T-helper 1 cell treated with Interleukin-12 subunit alpha and Interleukin-12 subunit beta and Interleukin-4 antibody, amounts not matched to agents 30 μg/mL and 1 μg/mL, for 36 hours (primary cell): Measurements from ENCODE around the gene GLS.

Experiments
- H3K27ac Mint-ChIP-seq: one replicate; pipeline ENCODE4 v1.8.0; 2021; ENCODE audit warnings: mild to moderate bottlenecking, mixed read lengths
- H3K27me3 Mint-ChIP-seq: one replicate; pipeline ENCODE4 v1.8.0; 2021; ENCODE audit warnings: low read depth, mixed read lengths
- H3K36me3 Mint-ChIP-seq: one replicate; pipeline ENCODE4 v1.8.0; 2021; ENCODE audit warnings: low read depth, mixed read lengths
- H3K4me1 Mint-ChIP-seq: one replicate; pipeline ENCODE4 v1.8.0; 2021; ENCODE audit warnings: low read depth, mixed read lengths
- H3K4me3 Mint-ChIP-seq: one replicate; pipeline ENCODE4 v1.8.0; 2021; ENCODE audit warnings: mild to moderate bottlenecking, moderate library complexity, mixed read lengths
- H3K9me3 Mint-ChIP-seq: one replicate; pipeline ENCODE4 v1.8.0; 2021; ENCODE audit warnings: mixed read lengths

Gene GLS

DNA sequence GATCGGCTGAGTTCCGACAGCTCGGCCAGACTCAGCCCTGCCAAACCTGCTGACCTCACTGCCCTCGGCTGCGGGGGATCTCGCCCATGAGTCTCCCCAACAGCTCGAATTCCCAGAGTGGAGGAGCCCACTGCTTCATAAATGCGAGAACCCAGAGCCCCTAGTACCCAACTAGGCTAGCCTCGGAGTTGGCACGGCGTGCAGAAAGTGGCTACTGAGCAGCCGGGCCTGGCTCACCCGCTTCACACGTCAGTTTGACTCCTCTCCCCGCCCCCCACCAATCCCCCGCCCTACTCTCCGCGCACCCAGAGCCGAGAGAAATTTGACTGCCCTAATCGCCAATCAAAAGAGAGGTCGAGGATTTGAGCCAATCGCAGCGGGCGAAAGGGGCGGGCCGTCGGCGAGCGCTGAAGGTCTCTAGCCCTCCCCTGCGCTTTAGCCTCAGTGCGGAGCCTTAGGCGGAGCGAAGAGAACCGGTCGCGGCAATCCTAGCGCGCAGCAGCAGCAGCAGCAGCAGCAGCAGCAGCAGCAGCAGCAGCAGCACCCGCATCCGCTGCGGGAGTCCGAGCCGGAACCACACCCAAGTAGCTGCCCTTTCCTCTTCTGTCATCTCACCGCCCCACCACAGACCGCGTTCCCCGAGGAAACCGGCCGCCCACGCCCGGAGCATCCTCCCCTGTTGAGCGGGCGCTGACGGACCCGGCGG lies at the start of gene GLS:
GLS (plus strand) TSS at position 444 of the 706 bp plus-strand sequence. CDS start 264 bp downstream, outside the sequence.
- H3K36me3 Mint-ChIP-seq = peaks cover 18% of the 10 kb centered on the region
- no peaks in the 10 kb centered on the region for H3K9me3 Mint-ChIP-seq
- H3K4me3 Mint-ChIP-seq = peak within 1 kb of the TSS; percentile 93
- H3K4me1 Mint-ChIP-seq = peaks cover 28% of the 10 kb centered on the region
- no peaks in the 10 kb centered on the region for H3K27me3 Mint-ChIP-seq
- H3K27ac Mint-ChIP-seq = peak within 1 kb of the TSS; percentile 97

DNA sequence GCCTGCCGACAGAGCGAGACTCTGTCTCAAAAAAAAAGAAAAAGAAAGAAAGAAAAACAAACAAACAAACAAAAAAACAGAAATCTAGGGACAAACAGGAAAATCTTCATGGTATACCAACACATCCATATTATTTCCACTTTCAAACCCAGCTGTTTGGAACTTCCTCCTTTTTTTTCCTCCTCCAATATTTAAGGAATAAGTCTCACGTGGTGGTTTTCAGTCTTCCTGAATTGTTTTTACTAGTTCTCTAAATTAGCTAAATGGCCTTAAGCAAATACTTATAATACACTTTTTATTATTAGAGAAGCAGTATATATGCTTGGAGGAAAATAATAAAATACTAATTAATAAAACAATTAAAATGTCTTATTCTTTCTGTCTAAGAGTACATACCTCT lies 48.7 kb upstream of the GLS start:
- no peak overlapping the region for H3K27ac Mint-ChIP-seq
- no peak overlapping the region for H3K4me3 Mint-ChIP-seq
- no peaks in the 10 kb centered on the region for H3K36me3 Mint-ChIP-seq
- peaks cover 5% of the 10 kb centered on the region for H3K9me3 Mint-ChIP-seq
- peaks cover 17% of the 10 kb centered on the region for H3K27me3 Mint-ChIP-seq
- H3K4me1 Mint-ChIP-seq = no peaks in the 10 kb centered on the region

DNA sequence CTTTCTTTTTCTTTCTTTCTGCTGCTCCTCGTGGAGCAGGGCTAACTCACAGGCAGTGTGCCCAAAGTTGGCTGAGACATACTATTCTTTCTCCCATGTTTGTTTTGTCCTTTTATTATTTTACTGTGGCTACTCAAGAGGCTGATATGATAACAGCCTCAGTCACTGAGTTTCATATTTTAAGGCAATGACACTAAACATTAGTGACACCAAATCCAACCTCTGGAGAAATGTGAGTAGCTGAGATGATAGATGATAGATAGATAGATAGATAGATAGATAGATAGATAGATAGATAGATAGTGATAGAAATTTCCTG lies 45.8 kb upstream of the GLS start:
- H3K4me1 Mint-ChIP-seq = no peaks in the 10 kb centered on the region
- H3K9me3 Mint-ChIP-seq = no peaks in the 10 kb centered on the region
- peaks cover 2% of the 10 kb centered on the region for H3K36me3 Mint-ChIP-seq
- H3K27ac Mint-ChIP-seq = no peak overlapping the region
- H3K27me3 Mint-ChIP-seq = peaks cover 14% of the 10 kb centered on the region
- no peak overlapping the region for H3K4me3 Mint-ChIP-seq

DNA sequence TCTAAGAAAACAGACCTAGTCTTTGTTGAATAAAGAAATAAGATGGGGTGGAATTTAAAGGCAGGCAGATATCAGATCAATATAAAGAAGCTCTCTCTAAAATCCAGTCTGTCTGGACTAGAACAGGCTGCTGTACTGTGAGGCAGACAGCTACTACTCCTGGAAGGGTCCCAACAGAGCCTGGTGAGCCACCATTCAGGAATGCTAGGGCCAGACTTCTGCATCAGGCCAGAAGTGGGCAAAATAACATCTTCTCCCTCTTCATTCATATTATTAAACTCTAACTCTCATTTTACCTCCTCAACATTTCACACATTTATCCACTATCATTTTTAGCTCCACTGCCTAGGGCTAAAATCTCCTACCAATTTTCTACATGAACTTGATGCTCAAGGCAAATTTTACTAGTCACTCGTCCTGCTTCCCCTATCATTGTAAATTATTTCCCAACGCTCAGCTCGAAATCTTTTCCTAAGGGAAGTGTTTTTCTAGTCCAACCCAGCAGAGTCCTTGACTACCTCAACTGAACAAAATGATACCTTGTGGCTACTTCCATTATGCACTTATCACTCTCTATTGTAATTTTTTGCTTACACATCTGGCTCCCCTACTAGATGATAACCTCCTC lies 45.2 kb upstream of the GLS start:
- no peaks in the 10 kb centered on the region for H3K9me3 Mint-ChIP-seq
- H3K27ac Mint-ChIP-seq = no peak overlapping the region
- H3K36me3 Mint-ChIP-seq = peaks cover 2% of the 10 kb centered on the region
- H3K4me1 Mint-ChIP-seq = no peaks in the 10 kb centered on the region
- no peak overlapping the region for H3K4me3 Mint-ChIP-seq
- H3K27me3 Mint-ChIP-seq = peaks cover 14% of the 10 kb centered on the region

DNA sequence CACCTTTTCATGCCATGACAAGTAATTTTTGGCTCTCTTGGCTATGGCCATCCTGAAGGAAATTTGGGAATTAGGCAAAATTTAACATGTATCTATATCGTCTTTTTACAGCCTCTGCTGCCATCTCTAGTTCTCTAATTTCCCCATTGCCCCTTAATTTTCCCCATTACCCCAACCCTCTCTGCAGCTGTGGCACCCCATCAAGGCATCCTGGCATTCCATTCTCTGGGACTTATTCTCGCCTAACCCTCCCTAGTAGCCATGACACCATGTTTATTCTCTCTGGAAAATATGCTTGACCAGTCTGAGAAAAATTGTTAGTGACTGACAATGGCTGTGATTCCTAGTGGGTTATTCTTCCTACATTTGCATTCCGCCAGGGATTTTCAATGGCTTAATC lies 43.9 kb upstream of the GLS start:
- no peaks in the 10 kb centered on the region for H3K9me3 Mint-ChIP-seq
- H3K36me3 Mint-ChIP-seq = peaks cover 2% of the 10 kb centered on the region
- H3K4me3 Mint-ChIP-seq = no peak overlapping the region
- H3K27me3 Mint-ChIP-seq = peaks cover 14% of the 10 kb centered on the region
- H3K4me1 Mint-ChIP-seq = no peaks in the 10 kb centered on the region
- H3K27ac Mint-ChIP-seq = no peak overlapping the region

DNA sequence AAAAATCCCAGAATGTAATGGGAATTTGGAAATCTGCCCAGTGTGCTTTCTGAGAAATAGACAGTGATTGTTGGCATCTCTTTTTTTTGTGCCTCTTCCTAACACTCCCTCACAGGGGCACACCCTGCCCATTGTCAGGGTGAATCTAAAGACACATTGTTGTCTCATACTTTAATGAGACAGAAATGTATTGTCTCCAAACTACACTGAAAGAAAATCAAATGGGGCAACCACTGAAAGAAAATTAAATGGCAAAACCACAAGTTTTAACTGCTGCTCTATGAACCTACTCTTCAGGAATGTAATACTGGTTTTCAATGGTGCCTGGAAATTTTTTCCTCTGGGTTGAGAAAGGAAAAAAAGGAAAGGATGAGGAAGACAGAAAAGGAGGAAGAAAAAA lies 43.2 kb upstream of the GLS start:
- Mint-ChIP-seq H3K36me3 (peaks cover 3% of the 10 kb centered on the region), H3K27me3 (peaks cover 14% of the 10 kb centered on the region), H3K4me1 (no peaks in the 10 kb centered on the region), H3K4me3 (no peak overlapping the region), H3K27ac (no peak overlapping the region), H3K9me3 (no peaks in the 10 kb centered on the region)

DNA sequence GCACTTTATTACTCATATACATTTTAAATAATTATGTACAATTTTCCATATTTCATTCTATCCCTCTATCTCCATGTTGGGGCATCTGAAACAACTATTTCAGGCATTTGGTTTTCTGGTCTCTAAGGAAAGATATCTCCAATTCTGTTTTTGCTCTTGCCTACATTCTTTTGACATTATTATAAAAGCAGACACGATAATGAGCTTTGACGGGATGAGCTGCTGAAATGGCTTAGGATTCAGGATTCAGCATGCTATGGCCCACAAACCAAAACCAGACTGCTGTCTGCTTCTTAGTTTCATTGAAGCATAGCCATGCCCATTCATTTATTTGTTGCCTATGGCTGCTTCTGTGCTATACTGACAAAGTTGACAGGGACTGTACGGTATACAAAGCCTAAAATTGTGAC lies 42.7 kb upstream of the GLS start:
- Mint-ChIP-seq H3K4me3 (no peak overlapping the region), H3K4me1 (no peaks in the 10 kb centered on the region), H3K27me3 (peaks cover 14% of the 10 kb centered on the region), H3K36me3 (peaks cover 4% of the 10 kb centered on the region), H3K9me3 (no peaks in the 10 kb centered on the region), H3K27ac (no peak overlapping the region)

DNA sequence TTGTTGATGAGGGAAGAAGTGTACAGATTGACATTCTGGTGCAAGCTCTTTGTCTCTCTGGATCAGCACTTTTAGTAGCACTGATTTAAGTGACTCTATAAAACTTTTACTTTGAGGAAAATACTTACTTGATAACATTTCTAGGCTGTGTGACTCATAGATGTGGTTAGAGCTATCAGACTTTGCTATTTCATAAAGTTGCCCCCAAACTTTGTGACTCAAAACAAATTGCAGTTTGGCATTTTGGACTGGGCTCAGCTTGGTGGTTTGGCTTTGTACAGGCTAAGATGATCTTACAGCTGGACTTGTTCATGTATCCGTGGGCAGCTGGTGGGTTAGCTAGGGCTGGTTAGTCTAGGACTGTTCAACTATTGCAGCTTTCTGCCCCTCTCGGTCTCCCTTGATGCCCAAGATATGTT lies 42.1 kb upstream of the GLS start:
- Mint-ChIP-seq H3K9me3 (no peaks in the 10 kb centered on the region), H3K27ac (no peak overlapping the region), H3K36me3 (peaks cover 4% of the 10 kb centered on the region), H3K4me3 (no peak overlapping the region), H3K27me3 (peaks cover 14% of the 10 kb centered on the region), H3K4me1 (no peaks in the 10 kb centered on the region)

DNA sequence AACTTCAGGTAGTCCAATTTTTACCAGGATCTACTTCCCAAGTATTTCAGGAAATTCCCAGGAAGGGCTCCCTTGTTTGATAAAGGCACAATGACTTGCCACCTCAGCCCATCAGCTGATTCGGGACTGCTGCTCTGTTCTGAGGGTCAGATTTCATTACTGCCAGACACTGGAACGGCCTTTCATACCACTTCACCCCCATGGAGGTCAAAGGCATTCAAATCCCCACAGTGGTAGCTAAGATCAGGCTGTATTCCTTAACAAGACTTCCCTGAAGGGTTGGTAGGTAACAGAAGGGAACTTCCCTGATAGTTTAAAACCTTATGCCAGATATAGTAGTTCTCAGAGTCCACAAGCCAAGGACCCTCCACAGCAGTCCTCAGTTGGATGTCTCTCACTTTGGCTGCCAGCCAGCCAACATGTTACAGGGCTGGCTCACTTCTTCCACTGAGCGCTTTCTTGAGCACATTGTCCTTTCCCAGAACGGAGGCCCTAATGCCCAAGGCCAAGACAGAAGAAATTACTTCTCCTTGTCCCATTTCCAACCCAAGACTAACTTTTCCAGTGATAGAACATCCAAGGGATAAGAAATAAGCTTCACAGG lies 40.0 kb upstream of the GLS start:
- Mint-ChIP-seq H3K4me1 (peaks cover 9% of the 10 kb centered on the region), H3K27ac (no peak overlapping the region), H3K9me3 (no peaks in the 10 kb centered on the region), H3K27me3 (no peaks in the 10 kb centered on the region), H3K4me3 (no peak overlapping the region), H3K36me3 (peaks cover 4% of the 10 kb centered on the region)

DNA sequence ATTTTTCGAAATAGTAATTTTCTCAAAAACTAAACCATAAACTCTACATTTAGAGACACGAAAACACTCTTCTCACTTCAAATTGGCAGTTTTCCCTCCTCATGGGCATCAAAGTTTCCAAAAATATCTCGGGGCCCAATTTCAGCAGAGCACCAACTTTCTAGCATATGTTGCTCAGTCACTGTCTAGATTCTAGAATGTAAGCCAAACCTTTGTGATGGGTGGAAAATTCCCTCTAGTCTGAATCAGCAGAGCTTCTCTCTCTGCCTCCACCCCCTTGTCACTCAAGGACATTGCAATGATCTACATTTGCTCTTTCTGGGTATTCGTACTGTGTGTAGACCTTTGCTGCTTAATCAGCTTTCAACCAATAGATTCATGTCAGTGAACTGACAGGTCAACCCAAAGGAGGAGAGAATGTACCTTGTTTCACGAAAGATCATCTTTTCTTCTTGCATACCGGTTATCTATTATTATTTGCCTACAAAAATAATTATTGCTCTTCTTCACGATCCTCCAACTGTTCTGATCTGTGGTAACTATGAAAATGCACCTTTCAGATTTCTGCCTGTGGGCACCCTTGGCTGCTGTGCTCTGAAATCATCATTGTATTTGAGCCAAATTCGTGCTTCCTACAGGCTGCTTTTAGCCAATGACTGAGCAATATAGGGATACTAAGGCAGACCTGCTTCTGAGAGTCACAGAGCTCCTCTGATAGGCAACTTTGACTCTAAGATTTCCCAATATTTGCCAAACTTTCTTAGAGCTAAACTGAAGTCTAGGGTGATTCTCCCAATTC lies 38.7 kb upstream of the GLS start:
- Mint-ChIP-seq H3K36me3 (peaks cover 4% of the 10 kb centered on the region), H3K4me1 (peaks cover 9% of the 10 kb centered on the region), H3K4me3 (no peak overlapping the region), H3K27ac (no peak overlapping the region), H3K9me3 (no peaks in the 10 kb centered on the region), H3K27me3 (no peaks in the 10 kb centered on the region)

DNA sequence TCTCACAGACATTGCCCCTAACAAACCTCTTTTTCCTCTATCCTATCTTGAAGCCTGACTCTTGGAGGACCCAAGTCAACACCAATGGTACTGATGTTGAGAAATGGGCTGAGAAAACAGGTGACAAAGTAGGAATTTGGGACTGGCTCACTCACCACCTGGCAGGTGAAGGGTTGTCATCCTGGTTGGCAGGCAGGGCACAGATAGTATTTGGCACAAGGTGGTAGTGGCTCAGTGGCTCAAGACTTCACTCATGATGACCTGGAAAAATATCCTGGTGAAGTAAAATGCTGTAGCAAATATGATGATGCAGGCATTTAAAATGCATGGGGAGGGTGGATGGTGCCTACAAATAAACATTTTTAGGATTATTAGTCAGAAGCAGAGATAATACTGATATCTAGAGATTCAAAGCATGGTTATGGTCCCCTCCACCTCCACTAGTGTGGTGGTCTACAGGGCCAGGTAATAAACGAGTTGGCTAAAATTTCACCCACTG lies 38.0 kb upstream of the GLS start:
- Mint-ChIP-seq H3K9me3 (no peaks in the 10 kb centered on the region), H3K36me3 (peaks cover 2% of the 10 kb centered on the region), H3K4me1 (peaks cover 9% of the 10 kb centered on the region), H3K27ac (peak overlapping the region; percentile 22), H3K4me3 (no peak overlapping the region), H3K27me3 (no peaks in the 10 kb centered on the region)

DNA sequence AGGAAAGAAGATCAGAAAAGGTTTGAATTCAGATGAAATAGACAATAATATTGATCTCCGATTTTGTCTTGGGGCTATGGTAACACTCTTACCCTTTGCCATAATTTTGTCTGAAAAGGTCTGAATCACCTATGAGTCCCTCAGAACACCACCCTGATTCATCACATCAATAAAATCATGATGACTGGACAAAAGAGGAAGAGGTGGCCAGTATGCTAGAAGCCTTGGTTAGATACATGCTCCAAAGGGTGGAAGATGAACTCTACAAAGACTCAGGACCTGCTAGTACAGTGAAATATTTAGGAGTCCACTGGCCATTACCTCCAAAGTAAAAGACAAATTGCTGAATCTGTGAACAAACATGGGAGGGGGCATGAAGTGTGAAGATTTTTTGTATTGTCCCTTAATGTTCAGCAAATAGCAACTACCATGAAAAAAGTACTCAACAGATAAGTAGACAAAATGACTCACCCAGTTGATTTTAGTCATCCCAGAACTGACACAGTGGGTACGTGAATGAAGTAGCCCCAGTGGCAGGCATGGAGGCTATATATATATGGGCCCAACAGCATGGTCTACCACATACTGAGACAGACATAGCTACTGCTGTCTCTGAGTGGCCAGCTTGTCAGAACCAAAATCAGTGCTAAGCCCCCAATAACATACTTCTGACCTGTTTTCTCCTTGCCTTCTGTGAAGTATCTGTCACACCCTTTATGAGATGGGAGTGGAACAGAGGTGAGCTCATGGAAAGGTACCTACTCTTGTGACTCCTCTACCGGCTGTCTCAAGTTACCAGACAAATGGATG lies 36.5 kb upstream of the GLS start:
- no peaks in the 10 kb centered on the region for H3K27me3 Mint-ChIP-seq
- no peak overlapping the region for H3K4me3 Mint-ChIP-seq
- peaks cover 2% of the 10 kb centered on the region for H3K36me3 Mint-ChIP-seq
- peaks cover 9% of the 10 kb centered on the region for H3K4me1 Mint-ChIP-seq
- no peaks in the 10 kb centered on the region for H3K9me3 Mint-ChIP-seq
- peak overlapping the region; percentile 12 for H3K27ac Mint-ChIP-seq

DNA sequence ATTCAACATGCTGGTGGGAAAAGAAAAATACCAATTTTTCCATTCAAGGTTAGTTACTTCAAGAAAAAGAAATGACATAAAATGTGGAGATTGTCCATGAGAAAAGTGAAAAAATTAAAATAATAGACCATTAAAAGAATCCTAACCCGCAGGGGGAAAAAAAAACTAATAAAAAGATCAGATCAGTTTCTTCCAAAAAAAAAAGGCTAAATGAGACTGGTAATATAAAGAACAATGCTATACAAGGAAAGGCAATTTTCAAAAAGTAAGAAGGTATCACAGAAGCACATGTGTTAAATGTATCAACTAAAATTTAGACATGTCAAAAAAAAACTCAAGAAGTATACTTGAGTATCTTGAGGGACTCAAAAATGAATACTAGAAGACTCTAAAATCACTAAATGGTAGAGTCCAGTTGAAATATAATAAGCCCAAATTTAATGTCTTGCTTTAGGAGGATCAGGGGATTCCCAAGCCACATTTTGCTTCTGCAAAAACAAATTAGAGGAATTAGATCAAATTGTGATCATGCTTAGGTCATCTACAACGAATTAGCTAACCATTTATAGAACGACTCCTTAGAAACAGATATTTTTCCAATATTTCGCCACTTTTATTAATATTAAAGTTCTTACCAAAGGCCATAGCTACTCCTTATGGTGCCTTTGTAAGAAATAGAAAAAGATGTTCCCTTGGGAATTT lies 35.8 kb upstream of the GLS start:
- Mint-ChIP-seq H3K27ac (peak overlapping the region; percentile 12), H3K9me3 (no peaks in the 10 kb centered on the region), H3K36me3 (peaks cover 2% of the 10 kb centered on the region), H3K27me3 (no peaks in the 10 kb centered on the region), H3K4me1 (peaks cover 9% of the 10 kb centered on the region), H3K4me3 (no peak overlapping the region)
